HuH-7.5 (cell line): Measurements from ENCODE around the gene PPM1N.

Experiments
- DNase-seq: peaks from one replicate; pipeline ENCODE4 v3.0.0; 2011; ENCODE audit warnings: low spot score

The PPM1N gene, protein sequence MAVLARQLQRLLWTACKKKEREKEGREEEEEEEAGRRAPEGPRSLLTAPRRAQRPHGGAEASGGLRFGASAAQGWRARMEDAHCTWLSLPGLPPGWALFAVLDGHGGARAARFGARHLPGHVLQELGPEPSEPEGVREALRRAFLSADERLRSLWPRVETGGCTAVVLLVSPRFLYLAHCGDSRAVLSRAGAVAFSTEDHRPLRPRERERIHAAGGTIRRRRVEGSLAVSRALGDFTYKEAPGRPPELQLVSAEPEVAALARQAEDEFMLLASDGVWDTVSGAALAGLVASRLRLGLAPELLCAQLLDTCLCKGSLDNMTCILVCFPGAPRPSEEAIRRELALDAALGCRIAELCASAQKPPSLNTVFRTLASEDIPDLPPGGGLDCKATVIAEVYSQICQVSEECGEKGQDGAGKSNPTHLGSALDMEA

DNA sequence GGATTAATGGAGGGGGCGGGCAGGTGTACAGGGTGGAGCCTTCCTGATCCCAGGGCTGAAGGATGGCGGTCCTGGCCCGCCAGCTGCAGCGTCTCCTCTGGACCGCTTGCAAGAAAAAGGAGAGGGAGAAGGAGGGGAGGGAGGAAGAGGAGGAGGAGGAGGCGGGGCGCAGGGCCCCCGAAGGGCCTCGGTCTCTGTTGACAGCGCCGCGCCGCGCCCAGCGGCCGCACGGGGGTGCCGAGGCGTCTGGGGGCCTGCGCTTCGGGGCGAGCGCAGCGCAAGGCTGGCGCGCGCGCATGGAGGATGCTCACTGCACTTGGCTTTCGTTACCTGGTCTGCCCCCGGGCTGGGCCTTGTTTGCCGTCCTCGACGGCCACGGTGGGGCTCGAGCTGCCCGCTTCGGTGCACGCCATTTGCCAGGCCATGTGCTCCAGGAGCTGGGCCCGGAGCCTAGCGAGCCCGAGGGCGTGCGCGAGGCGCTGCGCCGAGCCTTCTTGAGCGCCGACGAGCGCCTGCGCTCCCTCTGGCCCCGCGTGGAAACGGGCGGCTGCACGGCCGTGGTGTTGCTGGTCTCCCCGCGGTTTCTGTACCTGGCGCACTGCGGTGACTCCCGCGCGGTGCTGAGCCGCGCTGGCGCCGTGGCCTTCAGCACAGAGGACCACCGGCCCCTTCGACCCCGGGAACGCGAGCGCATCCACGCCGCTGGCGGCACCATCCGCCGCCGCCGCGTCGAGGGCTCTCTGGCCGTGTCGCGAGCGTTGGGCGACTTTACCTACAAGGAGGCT lies at the start of gene PPM1N:
Gene PPM1N (plus strand): TSS at position 33 of the 785 bp plus-strand sequence. CDS start 30 bp downstream, at position 63.
- DNase-seq: no peak

DNA sequence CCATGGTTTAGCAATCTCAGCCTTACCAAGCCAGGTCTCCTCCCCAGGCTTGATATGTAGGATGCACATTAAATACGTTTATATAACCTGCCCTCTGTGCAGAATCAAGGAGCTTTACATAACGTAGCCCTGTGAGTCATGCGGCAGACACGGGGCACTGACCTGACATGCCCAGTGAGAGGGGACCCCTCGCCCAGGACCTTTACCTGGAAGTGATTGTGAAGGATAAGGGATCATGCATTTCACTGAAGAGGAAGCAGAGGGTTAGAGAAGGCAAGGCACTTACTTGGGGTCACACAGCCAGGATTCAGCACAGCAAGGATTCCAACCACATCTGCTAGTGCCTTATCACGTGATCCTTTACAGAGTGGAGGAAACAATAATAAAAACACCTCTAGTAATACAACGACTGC lies 49.4 kb upstream of the PPM1N start:
- no peak for DNase-seq

DNA sequence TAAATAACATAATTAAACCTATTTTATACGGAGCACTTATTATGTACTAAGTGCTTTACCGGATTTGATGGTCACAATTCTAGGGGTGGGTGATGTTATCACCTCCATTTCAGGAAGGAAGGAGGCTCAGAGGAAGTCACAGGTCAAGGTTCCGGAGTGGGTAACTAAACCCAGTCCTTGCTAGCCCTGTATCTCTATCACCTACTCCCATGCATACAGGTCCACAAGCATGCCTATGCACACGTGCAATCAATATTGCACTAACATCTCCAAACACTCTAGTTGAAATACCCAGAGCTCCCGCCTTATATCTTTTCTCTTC lies 48.3 kb upstream of the PPM1N start:
- DNase-seq: no peak

DNA sequence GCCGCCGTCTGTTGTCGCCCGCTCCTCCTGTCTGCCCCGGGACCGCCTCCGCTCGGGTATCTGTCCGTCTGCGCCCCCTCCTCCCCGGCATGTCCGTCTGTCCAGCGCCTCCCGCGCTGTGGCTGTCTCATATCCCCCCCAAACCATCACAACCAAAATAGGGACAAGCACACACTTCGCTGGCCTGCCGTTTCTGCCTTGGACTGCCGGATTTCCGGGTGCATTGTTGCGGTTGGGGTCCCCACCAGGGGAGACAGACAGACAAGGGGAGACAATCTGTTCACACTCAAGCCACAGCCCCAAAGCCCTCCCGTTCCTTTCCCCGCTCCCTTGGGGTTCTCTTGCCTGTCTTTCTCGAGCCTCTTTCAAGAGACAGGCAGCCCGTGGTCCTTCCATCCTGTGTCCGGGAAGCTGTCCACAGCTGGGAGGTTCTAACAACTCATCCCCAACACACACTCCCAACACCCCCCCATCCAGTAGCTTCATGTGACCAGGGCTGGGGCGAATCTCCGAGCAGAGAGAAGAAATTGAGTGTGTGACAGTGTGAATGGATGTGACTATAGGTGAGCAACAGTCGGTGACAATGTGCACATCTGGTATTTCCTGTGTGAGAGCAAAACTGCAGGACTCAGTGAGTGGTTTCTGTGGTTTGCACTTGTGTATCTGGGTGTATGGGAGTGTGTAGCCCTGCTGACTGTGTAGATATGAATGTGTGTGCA lies 47.0 kb upstream of the PPM1N start:
- DNase-seq: no peak

DNA sequence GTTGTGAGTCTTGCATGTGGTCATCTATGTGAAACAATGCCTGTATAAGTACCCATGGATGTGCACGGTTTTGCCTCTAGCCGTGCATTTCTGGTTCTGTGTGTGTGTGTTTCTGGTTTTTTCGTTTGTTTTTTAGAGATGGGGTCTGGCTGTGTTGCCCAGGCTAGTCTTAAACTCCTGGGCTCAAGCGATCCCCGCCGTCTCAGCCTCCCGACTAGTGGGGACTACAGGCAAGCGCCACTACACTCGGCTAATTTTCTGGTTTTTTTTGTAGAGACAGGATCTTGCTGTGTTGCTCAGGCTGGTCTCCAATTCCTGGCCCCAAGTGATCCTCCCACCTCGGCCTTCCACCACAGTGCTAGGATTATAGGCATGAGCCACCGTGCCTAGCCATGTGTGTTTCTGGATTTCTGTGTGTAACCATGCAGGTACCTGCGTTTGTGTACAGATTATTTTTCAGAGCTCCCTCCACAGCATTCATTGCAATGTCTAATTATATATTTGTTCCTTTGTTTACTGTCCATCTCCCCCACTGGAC lies 46.3 kb upstream of the PPM1N start:
- no peak for DNase-seq

DNA sequence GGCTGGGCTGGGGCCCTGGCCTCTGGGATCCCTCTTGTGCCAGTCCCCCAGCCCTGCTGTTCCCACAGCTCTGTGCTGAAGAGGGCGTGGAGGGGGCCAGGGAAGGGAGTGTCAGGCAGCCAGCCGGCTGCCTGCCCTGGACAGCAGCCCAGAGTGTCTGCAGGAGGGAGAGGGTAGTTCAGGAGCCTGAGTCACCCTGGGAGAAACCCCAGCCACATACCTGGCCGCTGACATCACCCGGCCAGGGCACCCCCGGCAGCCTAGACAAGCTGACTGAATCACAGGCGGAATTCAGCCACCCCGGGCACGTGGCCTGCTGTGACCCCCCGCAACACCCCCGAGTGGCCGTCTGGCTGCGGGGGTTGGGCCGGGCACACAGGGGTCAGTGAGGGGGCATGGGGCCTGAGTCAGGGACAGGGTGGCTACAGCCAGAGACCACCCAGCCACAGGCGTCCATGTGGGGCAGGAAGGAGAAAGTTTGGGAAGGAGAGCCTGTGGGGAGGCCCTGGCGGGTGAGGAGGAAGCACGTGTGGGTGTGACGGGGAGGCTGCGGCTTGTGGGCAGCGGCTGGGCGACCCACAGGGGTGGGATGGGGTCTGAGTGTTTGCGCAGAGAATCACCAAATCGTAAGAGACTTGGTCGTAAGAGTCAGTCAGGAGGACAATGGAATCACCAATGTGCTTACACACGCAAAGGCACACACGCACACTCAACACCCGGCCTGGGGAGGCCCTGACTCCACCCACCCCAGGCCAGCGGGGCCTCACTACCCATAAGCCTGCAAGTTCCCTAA lies 42.3 kb upstream of the PPM1N start:
- DNase-seq: peak; percentile 92

DNA sequence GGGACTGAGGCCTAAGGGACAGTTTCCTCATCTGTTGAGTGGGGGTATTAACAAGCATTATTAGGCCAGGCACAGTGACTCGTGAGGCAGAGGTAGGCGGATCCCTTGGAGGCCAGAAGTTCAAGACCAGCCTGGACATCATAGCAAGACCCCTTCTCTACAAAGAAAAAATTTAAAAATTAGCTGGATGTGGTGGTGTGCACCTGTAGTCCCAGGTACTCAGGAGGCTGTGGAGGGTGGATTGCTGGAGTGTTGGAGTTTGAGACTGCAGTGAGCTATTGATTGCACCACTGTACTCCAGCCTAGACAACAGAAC lies 41.8 kb upstream of the PPM1N start:
- no peak for DNase-seq

DNA sequence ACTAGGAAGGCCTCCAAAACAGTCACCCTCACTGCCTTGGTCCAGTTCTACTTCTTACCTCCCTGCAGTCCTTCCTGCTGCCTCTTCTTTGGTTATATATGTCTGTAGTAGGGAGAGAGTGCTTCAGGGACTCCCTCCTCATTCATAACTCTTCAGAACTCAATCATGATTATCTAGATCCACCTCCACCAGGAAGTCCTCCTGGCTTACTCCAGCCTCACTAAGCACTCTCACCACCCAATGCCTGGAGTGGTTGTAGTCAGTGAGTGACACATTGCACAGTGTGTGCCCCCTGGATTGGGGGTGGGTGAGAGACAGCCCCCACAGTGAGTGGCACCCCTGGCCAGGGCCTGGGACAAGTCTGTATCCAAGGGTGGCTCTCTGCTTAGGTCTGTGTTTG lies 40.5 kb upstream of the PPM1N start:
- DNase-seq: no peak

DNA sequence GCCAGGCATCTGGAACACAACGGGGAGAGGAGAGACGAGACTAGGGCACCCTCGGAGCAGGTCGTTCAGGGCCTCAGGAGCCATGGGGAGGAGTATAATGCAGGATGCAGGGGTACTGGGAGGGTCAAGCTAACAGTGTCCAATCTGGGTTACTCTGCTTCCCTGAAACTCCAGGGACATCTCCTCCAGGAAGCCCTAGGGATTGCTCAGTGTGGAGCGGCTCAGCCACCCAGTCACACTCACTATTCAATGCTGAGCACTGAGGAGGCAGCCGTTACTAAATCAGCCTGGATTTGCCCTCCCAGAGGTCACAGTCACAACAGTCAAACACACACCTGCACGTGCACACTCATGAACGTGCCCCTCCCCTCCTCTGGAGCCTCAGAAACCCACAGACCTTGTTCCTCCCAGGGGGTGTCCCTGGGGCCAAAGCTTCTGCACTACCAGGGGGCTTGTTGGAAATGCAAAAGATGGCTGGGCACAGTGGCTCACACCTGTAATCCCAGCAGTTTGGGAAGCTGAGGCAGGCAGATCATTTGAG lies 37.4 kb upstream of the PPM1N start:
- no peak for DNase-seq

DNA sequence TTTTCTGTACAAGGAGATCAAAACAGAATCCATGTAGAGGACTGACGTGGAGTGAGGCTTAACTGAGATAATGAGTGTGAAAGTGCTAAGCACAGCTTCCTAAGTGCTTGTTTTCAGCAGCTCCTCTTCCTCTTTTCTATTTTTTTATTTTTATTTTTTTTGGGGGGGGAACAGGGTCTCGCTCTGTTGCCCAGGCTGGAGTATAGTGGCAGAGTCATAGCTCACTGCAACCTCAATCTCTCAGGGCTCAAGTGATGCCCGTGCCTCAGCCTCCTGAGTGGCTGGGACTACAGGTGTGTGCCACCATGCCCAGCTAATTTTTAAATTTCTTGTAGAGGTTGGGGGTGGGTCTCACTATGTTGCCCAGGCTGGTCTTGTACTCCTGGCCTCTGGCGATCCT lies 36.1 kb upstream of the PPM1N start:
- DNase-seq: no peak

DNA sequence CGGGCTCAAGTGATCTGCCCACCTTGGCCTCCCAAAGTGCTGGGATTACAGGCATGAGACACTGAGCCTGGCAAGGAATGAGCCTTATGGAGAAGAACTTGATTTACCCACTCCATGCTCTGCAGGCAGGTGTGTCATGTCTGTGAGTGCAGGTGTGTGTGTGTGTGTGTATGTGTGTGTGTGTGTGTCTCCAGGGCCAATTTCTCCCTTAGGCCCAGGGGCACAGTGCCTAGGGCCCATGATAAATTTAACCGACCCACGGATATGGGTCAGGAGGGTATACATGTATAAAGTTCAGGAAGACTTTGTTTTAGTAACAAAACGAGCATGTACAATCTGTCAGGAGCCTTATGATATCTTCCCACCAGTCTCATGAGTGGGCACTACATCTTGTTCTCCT lies 35.0 kb upstream of the PPM1N start:
- DNase-seq: no peak

DNA sequence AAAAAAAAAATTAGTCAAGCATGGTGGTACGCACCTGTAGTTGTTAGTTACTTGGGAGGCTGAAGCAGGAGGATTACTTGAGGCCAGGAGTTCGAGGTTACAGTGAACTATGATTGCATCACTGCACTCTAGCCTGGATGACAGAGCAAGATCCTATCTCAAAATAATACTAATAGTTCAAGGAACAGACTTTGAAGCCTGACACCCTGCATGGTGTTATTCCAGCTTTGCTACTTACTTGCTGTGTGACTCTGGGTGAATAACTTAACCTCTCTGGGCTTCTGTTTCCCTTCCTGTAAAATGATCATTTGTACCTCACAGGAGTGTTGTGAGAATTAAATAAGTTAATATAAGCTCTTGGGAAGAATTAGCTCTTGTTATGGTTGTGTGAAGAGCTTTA lies 34.0 kb upstream of the PPM1N start:
- no peak for DNase-seq

DNA sequence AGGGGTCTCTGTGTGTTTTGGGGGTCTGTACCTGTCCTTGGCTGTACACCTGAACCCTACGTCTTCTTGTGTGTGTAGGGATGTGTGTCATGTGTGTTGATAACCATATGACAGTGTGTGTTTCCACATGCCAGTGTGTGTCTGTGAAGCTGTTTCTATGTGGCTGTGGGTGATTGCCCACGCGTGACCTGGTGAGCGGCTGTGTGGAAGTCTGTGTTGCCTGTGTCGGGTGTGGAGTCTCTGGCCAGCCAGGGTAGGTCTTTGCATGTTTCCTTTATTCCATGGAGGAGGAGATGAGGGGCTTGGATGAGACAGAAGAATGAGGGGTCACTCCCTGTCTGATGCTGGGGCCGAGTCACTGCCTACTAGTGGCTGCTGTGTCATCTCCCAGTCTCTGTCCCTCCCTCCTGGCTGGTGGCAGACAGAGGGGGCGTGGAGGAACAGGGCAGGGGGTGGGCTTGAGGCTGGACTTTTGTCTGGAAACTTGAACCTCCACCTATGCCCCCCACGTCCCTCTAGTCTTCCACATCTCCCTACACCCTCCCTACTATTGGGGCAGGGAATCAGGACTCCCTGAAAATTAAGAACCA lies 33.3 kb upstream of the PPM1N start:
- no peak for DNase-seq

DNA sequence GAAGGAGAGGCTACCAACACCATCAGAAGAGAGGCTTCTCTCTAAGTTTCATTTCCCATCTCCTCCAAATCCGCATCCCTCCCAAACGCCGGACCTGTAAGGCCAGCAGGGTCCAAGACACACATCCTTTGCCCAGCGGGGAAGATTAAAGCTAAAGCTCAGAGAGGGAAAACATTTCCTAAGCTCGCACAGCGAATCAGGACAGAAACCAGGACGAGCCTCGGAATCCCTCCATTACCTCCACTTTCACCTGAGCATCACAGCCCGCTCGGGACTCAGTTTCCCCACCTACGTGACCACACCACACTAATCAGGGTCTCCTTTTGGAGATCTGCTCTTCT lies 31.2 kb upstream of the PPM1N start:
- DNase-seq: no peak

DNA sequence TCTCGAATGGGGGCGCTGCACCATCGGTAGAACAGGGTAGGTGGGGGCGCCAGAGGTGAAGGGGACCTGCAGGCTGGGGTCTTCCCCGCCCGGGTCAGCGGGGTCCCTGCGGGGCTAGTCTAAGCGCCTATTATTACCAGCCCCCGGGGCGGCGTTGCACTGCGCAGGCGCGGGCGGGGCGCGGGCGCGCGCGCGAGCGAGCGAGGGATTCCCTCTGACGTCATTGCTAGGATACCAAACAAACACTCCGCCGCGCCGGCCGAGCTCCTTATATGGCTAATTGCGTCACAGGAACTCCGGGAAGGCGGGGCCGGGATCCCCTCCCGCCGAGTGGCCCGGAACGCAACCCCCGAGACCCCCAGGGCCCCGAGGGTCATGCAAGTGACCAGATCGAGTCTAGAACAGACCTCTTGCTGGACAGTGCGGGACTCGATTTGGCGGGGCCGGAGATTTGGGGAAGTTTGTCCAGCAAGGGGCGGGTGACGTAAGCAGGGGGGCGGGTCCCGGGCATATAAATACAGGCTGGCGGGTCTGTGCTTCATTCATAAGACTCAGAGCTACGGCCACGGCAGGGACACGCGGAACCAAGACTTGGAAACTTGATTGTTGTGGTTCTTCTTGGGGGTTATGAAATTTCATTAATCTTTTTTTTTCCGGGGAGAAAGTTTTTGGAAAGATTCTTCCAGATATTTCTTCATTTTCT lies 30.6 kb upstream of the PPM1N start, which contains the start of gene FOSB:
Gene FOSB (plus strand): TSS at position 541 of the 703 bp plus-strand sequence. CDS start 591 bp downstream, outside the sequence.
- peak; percentile 95 for DNase-seq

DNA sequence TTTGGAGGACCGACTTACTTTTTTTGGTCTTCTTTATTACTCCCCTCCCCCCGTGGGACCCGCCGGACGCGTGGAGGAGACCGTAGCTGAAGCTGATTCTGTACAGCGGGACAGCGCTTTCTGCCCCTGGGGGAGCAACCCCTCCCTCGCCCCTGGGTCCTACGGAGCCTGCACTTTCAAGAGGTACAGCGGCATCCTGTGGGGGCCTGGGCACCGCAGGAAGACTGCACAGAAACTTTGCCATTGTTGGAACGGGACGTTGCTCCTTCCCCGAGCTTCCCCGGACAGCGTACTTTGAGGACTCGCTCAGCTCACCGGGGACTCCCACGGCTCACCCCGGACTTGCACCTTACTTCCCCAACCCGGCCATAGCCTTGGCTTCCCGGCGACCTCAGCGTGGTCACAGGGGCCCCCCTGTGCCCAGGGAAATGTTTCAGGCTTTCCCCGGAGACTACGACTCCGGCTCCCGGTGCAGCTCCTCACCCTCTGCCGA lies 30.0 kb upstream of the PPM1N start:
- DNase-seq: no peak

DNA sequence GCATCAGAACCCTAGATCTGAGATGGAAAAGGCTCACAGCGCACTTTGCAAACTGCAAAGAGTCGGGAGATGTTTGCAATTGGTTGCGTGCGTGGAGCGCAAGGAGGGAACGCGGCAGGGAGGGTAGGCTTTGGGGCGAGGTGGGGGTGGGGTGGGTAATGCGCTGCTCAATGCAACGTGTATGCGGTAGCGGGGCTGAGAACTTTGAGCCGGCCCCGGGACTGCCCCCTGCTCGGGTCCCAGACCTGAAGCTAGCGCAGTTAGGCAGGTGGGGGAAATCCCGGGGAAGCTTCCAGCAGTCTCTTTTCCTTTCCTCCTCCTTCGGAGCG lies 29.5 kb upstream of the PPM1N start:
- DNase-seq: no peak

DNA sequence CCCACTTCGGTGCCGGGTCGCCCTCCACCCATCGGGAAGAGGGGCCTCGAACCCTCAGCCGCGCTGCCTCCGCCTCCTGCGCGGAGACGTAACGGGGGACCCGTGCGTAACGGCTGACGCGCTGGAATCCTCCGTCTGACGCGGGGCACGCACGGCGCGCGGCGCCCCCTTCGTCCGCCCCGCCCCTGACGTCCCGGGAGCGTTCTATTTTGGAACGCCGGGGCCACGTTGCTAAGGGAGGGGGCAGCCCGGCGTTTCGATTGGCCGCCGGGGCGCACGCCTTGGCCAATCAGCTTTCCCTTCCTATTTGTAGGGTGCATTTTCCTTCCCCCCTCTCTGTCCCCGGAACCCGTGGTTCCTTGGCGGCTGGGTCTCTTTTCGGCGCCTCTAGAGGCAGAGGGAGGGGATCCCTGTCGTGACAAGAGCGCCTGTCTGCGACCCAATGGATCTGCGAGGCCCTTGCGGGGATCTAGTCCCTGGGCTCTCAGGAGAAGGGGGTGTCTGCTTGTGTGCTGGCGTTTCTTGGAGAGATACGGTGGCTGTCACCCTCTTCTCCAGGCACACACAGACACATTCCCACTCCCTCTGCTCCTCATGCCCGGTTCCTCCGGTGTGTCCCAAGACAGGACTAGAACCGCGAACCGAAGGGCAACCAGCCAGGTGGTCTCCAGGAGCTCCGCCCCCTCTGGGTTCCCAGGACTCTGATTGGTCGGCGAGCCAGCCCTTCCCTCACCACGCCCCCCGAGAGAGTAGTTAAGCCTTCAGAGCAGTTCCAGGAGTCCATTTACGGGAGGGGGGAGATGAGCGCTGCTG lies 28.9 kb upstream of the PPM1N start:
- DNase-seq: peak; percentile 93

DNA sequence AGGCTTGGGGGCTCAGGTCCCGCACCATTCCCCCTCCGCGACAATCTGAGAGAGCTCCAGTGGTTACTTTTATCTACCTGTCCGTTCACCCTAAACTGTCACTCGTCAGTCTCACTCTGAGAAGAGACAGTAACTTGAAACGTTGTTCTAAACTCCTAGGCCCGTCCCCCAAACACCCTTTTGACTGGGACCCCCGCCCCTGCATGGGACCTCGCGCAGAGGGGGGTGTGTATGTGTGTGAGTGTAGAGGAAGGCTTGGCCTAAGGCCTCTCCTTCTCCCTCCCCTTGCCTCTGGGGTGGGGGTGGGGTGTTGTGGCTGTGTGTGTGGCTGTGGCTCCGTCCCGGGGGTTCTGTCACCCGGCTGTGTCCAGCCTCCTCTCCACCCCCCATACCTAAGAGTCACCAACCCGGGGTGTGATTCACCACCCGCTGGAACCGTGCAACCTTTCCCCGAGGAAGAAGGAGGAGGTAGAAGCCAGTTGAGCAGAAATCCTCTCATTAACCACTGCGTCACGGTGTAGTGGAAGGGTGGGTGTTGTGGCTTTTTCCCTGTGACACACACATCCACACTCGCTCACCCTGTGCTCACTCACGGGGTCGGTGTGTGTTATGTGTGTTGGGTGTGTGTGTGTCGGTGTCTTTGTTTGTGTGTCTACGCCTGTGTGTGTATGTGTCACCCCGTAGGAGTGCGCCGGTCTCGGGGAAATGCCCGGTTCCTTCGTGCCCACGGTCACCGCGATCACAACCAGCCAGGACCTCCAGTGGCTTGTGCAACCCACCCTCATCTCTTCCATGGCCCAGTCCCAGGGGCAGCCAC lies 28.1 kb upstream of the PPM1N start:
- no peak for DNase-seq
